Measurements from ENCODE around the gene C21orf58. TPM values are rescaled to one million over a fixed set of nuclear protein-coding genes. Genes with fewer than 3 reads are reported as not detected.

C21orf58 gene
- total and polyA plus RNA-seq, 2 experiments from 2014 or later: 3.7 to 4.2 TPM

DNA sequence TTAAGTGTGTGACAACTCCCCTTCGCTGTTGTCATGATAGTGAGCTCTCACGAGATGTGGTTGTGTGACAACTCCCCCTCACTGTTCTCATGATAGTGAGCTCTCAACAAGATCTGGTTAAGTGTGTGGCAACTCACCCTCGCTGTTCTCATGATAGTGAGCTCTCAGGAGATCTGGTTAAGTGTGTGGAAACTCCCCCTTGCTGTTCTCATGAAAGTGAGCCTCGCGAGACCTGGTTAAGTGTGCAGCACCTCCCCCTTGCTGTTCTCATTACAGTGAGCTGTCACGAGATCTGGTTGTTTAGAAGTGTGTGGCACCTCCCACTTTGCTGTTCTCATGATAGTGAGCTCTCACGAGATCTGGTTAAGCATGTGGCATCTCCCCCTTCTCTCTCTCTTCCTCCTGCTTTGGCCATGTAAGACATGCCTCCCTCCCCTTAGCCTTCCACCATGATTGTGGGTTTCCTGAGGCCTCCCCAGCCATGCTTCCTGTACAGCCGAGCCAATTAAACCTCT lies 70.0 kb downstream of the C21orf58 start:
- H3K9ac ChIP-seq: no peak overlapping the region
- H3K4me3 ChIP-seq: no peak overlapping the region
- DNase-seq: peak; percentile 19
- no peaks in the 10 kb centered on the region for H3K79me2 ChIP-seq (ENCODE audit: insufficient read depth)
- TF ChIP-seq EZH2 (IDR thresholded peaks at IDR 0.05; ENCODE audit: insufficient read depth, poor library complexity, severe bottlenecking) (no peak), EZH2phosphoT487 (IDR thresholded peaks at IDR 0.05; ENCODE audit: insufficient read depth, low read depth) (no peak)
- peaks cover 57% of the 10 kb centered on the region for H3K36me3 ChIP-seq (ENCODE audit: low read depth)
- H3K4me1 ChIP-seq (ENCODE audit: insufficient read depth): no peaks in the 10 kb centered on the region
- no peak overlapping the region for H3K4me2 ChIP-seq (ENCODE audit: unreplicated experiment)
- in situ Hi-C loops (cut with MboI): no loop called here
- H3K27ac ChIP-seq: no peak overlapping the region
- H4K20me1 ChIP-seq (ENCODE audit: insufficient read depth): no peaks in the 10 kb centered on the region
- peaks cover 5% of the 10 kb centered on the region; the same call in 1 of the 2 replicates for H3F3A ChIP-seq (ENCODE audit: insufficient read depth)
- no peaks in the 10 kb centered on the region for H3K9me3 ChIP-seq (ENCODE audit: low read depth)
- no peaks in the 10 kb centered on the region for H3K27me3 ChIP-seq (replicated peaks; ENCODE audit: insufficient read depth)
- no peaks in the 10 kb centered on the region for H3K9me2 ChIP-seq (ENCODE audit: insufficient read depth)
- no peak overlapping the region for H2AFZ ChIP-seq
- WGBS, 2 experiments (ENCODE audit: low coverage in 1 of 2, low lambda C conversion rate in 2 of 2, missing lambda C conversion rate in 2 of 2): 71 to 82% methylated on average over 8 of the region's 8 CpGs

DNA sequence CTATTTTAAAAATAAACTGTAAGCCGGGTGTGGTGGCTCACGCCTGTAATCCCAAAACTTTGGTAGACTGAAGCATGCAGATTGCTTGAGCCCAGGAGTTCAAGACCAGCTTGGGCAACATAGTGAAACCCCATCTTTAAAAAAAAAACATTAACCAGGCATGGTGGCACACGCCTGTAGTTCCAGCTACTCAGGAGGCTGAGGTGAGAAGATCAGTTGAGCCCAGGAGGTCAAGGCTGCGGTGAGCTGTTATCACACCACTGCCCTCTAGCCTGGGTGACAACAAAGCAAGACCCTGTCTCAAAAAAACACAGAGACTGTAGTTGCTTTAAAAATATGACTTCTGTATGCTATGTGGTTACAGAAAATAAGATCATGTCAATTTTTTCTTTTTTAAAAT lies 70.8 kb downstream of the C21orf58 start:
- Histone ChIP-seq H3F3A (ENCODE audit: insufficient read depth) (peaks cover 5% of the 10 kb centered on the region; the same call in 1 of the 2 replicates), H4K20me1 (ENCODE audit: insufficient read depth) (no peaks in the 10 kb centered on the region), H3K9me2 (ENCODE audit: insufficient read depth) (no peaks in the 10 kb centered on the region), H3K4me1 (ENCODE audit: insufficient read depth) (no peaks in the 10 kb centered on the region), H3K36me3 (ENCODE audit: low read depth) (peaks cover 52% of the 10 kb centered on the region), H3K9me3 (ENCODE audit: low read depth) (no peaks in the 10 kb centered on the region), H3K4me2 (ENCODE audit: unreplicated experiment) (no peak overlapping the region), H3K27ac (no peak overlapping the region), H3K9ac (no peak overlapping the region), H2AFZ (no peak overlapping the region), H3K27me3 (replicated peaks; ENCODE audit: insufficient read depth) (no peaks in the 10 kb centered on the region), H3K4me3 (no peak overlapping the region), H3K79me2 (ENCODE audit: insufficient read depth) (no peaks in the 10 kb centered on the region)
- TF ChIP-seq EZH2phosphoT487 (IDR thresholded peaks at IDR 0.05; ENCODE audit: insufficient read depth, low read depth): no peak
- TF ChIP-seq EZH2 (IDR thresholded peaks at IDR 0.05; ENCODE audit: insufficient read depth, poor library complexity, severe bottlenecking): no peak
- no peak for DNase-seq
- WGBS, 2 experiments (ENCODE audit: low coverage in 1 of 2, low lambda C conversion rate in 2 of 2, missing lambda C conversion rate in 2 of 2): 98 to 99% methylated on average over 4 of the region's 4 CpGs
- in situ Hi-C loops (cut with MboI): no loop called here

Other genes starting within 250 kb of the C21orf58 start
- 1,939 and 2,103 TPM in 2 replicates for gene COL6A2, start 225.8 kb downstream of the C21orf58 start, total RNA-seq (2014; rRNA removed; shearing (Covaris generic))
- gene COL6A2, start 225.8 kb downstream of the C21orf58 start, polyA plus RNA-seq (2016; fragmentation: Nextera tagmentation; extraction: Ambion mirVana): 650 and 676 TPM in 2 replicates
- gene FTCD, start 168.3 kb downstream of the C21orf58 start, total RNA-seq (2014; rRNA removed; shearing (Covaris generic)): not detected in 2 replicates
- gene FTCD, start 168.3 kb downstream of the C21orf58 start, polyA plus RNA-seq (2016; fragmentation: Nextera tagmentation; extraction: Ambion mirVana): not detected in 2 replicates
- gene SPATC1L, start 139.4 kb downstream of the C21orf58 start, total RNA-seq (2014; rRNA removed; shearing (Covaris generic)): 5.2 and 5.3 TPM in 2 replicates
- 15.2 and 15.7 TPM in 2 replicates for gene SPATC1L, start 139.4 kb downstream of the C21orf58 start, polyA plus RNA-seq (2016; fragmentation: Nextera tagmentation; extraction: Ambion mirVana)
- 41.1 and 45.7 TPM in 2 replicates for gene LSS, start 95.1 kb downstream of the C21orf58 start, total RNA-seq (2014; rRNA removed; shearing (Covaris generic))
- 26.8 and 28.0 TPM in 2 replicates for gene LSS, start 95.1 kb downstream of the C21orf58 start, polyA plus RNA-seq (2016; fragmentation: Nextera tagmentation; extraction: Ambion mirVana)
- gene MCM3AP, start 38.3 kb downstream of the C21orf58 start, total RNA-seq (2014; rRNA removed; shearing (Covaris generic)): 56.1 and 64.1 TPM in 2 replicates
- 30.9 and 32.7 TPM in 2 replicates for gene MCM3AP, start 38.3 kb downstream of the C21orf58 start, polyA plus RNA-seq (2016; fragmentation: Nextera tagmentation; extraction: Ambion mirVana)
- gene YBEY, start 37.5 kb downstream of the C21orf58 start, total RNA-seq (2014; rRNA removed; shearing (Covaris generic)): 16.4 and 21.2 TPM in 2 replicates
- gene YBEY, start 37.5 kb downstream of the C21orf58 start, polyA plus RNA-seq (2016; fragmentation: Nextera tagmentation; extraction: Ambion mirVana): 17.5 and 19.1 TPM in 2 replicates
- 14.9 and 26.7 TPM in 2 replicates for gene PCNT, start 286 bp upstream of the C21orf58 start, total RNA-seq (2014; rRNA removed; shearing (Covaris generic))
- gene PCNT, start 286 bp upstream of the C21orf58 start, polyA plus RNA-seq (2016; fragmentation: Nextera tagmentation; extraction: Ambion mirVana): 21.8 and 23.8 TPM in 2 replicates
- gene DIP2A, start 135.0 kb upstream of the C21orf58 start, total RNA-seq (2014; rRNA removed; shearing (Covaris generic)): 13.1 and 14.3 TPM in 2 replicates
- gene DIP2A, start 135.0 kb upstream of the C21orf58 start, polyA plus RNA-seq (2016; fragmentation: Nextera tagmentation; extraction: Ambion mirVana): 9.8 and 12.5 TPM in 2 replicates

Data from GM23248 (cell line).